H9 (cell line): ENCODE data around the gene TNFRSF6B. TPM values are rescaled to one million over a fixed set of nuclear protein-coding genes. Genes with fewer than 3 reads are reported as not detected.
A peak's percentile ranks its signal among the peaks of the same experiment; 100 is the strongest.

ENCODE experiments used
- DNase-seq: peaks from one replicate; pipeline ENCODE4 v3.0.0-alpha.2; 2017
- H2AFZ ChIP-seq: one replicate; pipeline ENCODE4 v1.6.1; 2013; ENCODE audit warnings: mild to moderate bottlenecking, low read length, control low read depth, moderate library complexity
- H2AK5ac ChIP-seq: 2 replicates; pipeline ENCODE4 v1.6.1; 2013; ENCODE audit warnings: low read length, control low read depth, mixed read lengths; ENCODE audit not compliant: insufficient read length
- H2BK120ac ChIP-seq: one replicate; pipeline ENCODE4 v1.6.1; 2013; ENCODE audit warnings: low read depth, mild to moderate bottlenecking, low read length, control low read depth, inconsistent platforms; ENCODE audit not compliant: poor library complexity, severe bottlenecking
- H2BK12ac ChIP-seq: 2 replicates; pipeline ENCODE4 v1.6.1; 2013; ENCODE audit warnings: low read length, control low read depth, mixed read lengths, low read depth; ENCODE audit not compliant: insufficient read length
- H2BK15ac ChIP-seq: 2 replicates; pipeline ENCODE4 v1.6.1; 2013; ENCODE audit warnings: low read depth, low read length, control low read depth
- H2BK20ac ChIP-seq: one replicate; pipeline ENCODE4 v1.6.1; 2013; ENCODE audit warnings: low read depth, mild to moderate bottlenecking, low read length, control low read depth, inconsistent platforms; ENCODE audit not compliant: poor library complexity, severe bottlenecking
- H2BK5ac ChIP-seq: 2 replicates; pipeline ENCODE4 v1.6.1; 2013; ENCODE audit warnings: low read length, control low read depth, mixed read lengths; ENCODE audit not compliant: insufficient read length
- H3K14ac ChIP-seq: 2 replicates; pipeline ENCODE4 v1.6.1; 2013; ENCODE audit warnings: low read length, control low read depth; ENCODE audit not compliant: insufficient read depth
- H3K18ac ChIP-seq: 2 replicates; pipeline ENCODE4 v1.6.1; 2013; ENCODE audit warnings: low read depth, mild to moderate bottlenecking, mixed read lengths, low read length, control low read depth; ENCODE audit not compliant: insufficient read length
- H3K23ac ChIP-seq: 2 replicates; pipeline ENCODE4 v1.6.1; 2013; ENCODE audit warnings: low read length, control low read depth, mixed read lengths, low read depth; ENCODE audit not compliant: insufficient read length
- H3K23me2 ChIP-seq: 2 replicates; pipeline ENCODE4 v1.6.1; 2013; ENCODE audit warnings: low read depth, mild to moderate bottlenecking, mixed read lengths, low read length, control low read depth; ENCODE audit not compliant: insufficient read length, poor library complexity, severe bottlenecking
- H3K27ac ChIP-seq: 2 replicates; pipeline ENCODE4 v1.5.1; 2013; ENCODE audit warnings: low read length, control low read depth, mixed read lengths, low read depth; ENCODE audit not compliant: insufficient read length
- H3K27me3 ChIP-seq: 2 replicates; pipeline ENCODE4 v1.6.1; 2013; ENCODE audit warnings: low read length, control low read depth, inconsistent platforms; ENCODE audit not compliant: insufficient read depth
- H3K4ac ChIP-seq: 2 replicates; pipeline ENCODE4 v1.6.1; 2013; ENCODE audit warnings: low read depth, mild to moderate bottlenecking, control low read depth, inconsistent platforms, low read length, moderate library complexity
- H3K4me1 ChIP-seq: 2 replicates; pipeline ENCODE4 v1.6.1; 2013; ENCODE audit warnings: low read length, control low read depth, inconsistent platforms; ENCODE audit not compliant: insufficient read depth
- H3K4me2 ChIP-seq: 2 replicates; pipeline ENCODE4 v1.6.1; 2013; ENCODE audit warnings: low read length, control low read depth, mixed read lengths; ENCODE audit not compliant: insufficient read length, insufficient read depth
- H3K56ac ChIP-seq: 2 replicates; pipeline ENCODE4 v1.6.1; 2013; ENCODE audit warnings: low read depth, mild to moderate bottlenecking, mixed read lengths, low read length, control low read depth; ENCODE audit not compliant: insufficient read length
- H3K79me1 ChIP-seq: 2 replicates; pipeline ENCODE4 v1.6.1; 2013; ENCODE audit warnings: low read depth, mild to moderate bottlenecking, moderate library complexity, low read length, control low read depth, inconsistent platforms; ENCODE audit not compliant: insufficient read depth, poor library complexity, severe bottlenecking
- H3K79me2 ChIP-seq: 2 replicates; pipeline ENCODE4 v1.6.1; 2013; ENCODE audit warnings: low read length, control low read depth, inconsistent platforms; ENCODE audit not compliant: insufficient read depth
- H3K9ac ChIP-seq: 2 replicates; pipeline ENCODE4 v1.6.1; 2013; ENCODE audit warnings: low read length, control low read depth, mixed read lengths; ENCODE audit not compliant: insufficient read length; ENCODE audit errors: extremely low read depth
- H3K9me3 ChIP-seq: one replicate; pipeline ENCODE4 v1.6.1; 2013; ENCODE audit warnings: low read depth, low read length, inconsistent platforms; ENCODE audit not compliant: control insufficient read depth
- H3T11ph ChIP-seq: one replicate; pipeline ENCODE4 v1.6.1; 2013; ENCODE audit warnings: mild to moderate bottlenecking, low read length, control low read depth, inconsistent platforms
- H4K20me1 ChIP-seq: one replicate; pipeline ENCODE4 v1.6.1; 2013; ENCODE audit not compliant: control insufficient read depth, insufficient read length, insufficient read depth
- H4K5ac ChIP-seq: 2 replicates; pipeline ENCODE4 v1.6.1; 2013; ENCODE audit warnings: low read depth, mild to moderate bottlenecking, mixed read lengths, low read length, control low read depth; ENCODE audit not compliant: insufficient read length
- H4K8ac ChIP-seq: replicated peaks from 2 replicates; pipeline ENCODE4 v1.6.1; 2013; ENCODE audit warnings: low read length, control low read depth, mixed read lengths, low read depth; ENCODE audit not compliant: insufficient read length
- H4K91ac ChIP-seq: 2 replicates; pipeline ENCODE4 v1.6.1; 2013; ENCODE audit warnings: low read depth, mild to moderate bottlenecking, moderate library complexity, mixed read lengths, low read length, control low read depth; ENCODE audit not compliant: insufficient read length
- H3K27ac Mint-ChIP-seq, 3 experiments: 2 replicates in 2 of 3; 3 replicates in 1 of 3; pipeline ENCODE4 v1.8.0; 2020 to 2021; ENCODE audit warnings: mixed read lengths in 3 of 3, mild to moderate bottlenecking in 1 of 3, moderate library complexity in 1 of 3
- H3K27me3 Mint-ChIP-seq: 2 replicates; pipeline ENCODE4 v1.8.0; 2021; ENCODE audit warnings: low read depth, mild to moderate bottlenecking, moderate library complexity, mixed read lengths
- H3K36me3 Mint-ChIP-seq, 3 experiments: 2 replicates in 2 of 3; 3 replicates in 1 of 3; pipeline ENCODE4 v1.8.0; 2020 to 2021; ENCODE audit warnings: low read depth in 3 of 3, mixed read lengths in 3 of 3; ENCODE audit not compliant: insufficient read depth in 1 of 3
- H3K4me1 Mint-ChIP-seq, 2 experiments: 2 replicates each; pipeline ENCODE4 v1.8.0; 2020; ENCODE audit warnings: mixed read lengths in 2 of 2
- H3K4me3 Mint-ChIP-seq, 2 experiments: 2 replicates in 1 of 2; 3 replicates in 1 of 2; pipeline ENCODE4 v1.8.0; 2020 to 2021; ENCODE audit warnings: mild to moderate bottlenecking in 2 of 2, mixed read lengths in 2 of 2, moderate library complexity in 1 of 2
- H3K9me3 Mint-ChIP-seq, 2 experiments: 2 replicates in 1 of 2; 3 replicates in 1 of 2; pipeline ENCODE4 v1.8.0; 2020; ENCODE audit warnings: mild to moderate bottlenecking in 2 of 2, mixed read lengths in 2 of 2, moderate library complexity in 1 of 2
- WGBS: extraction: QIAGEN DNeasy Blood & Tissue Kit; methylation state at CpG from one replicate; pipeline ENCODE4 v1.1.7; 2013; ENCODE audit warnings: missing lambda C conversion rate, low lambda C conversion rate, mixed read lengths; ENCODE audit not compliant: insufficient read length; ENCODE audit errors: extremely low coverage; 5-methylcytosine and 5-hydroxymethylcytosine counted together
- total RNA-seq: library from RNA; stranded (reverse); gene quantifications from 2 replicates; pipeline ENCODE4 v1.2.1, GENCODE V29; 2021
- TF ChIP-seq, protein P1 (sequence below): fragments of 200-600 bp; sonication (generic); conservative IDR thresholded peaks from 3 replicates; pipeline ENCODE4 v1.8.0; 2021; ENCODE audit warnings: antibody characterized with exemption, mild to moderate bottlenecking

The TNFRSF6B gene
- total RNA-seq, 1 experiment from 2014 or later = not detected

DNA sequence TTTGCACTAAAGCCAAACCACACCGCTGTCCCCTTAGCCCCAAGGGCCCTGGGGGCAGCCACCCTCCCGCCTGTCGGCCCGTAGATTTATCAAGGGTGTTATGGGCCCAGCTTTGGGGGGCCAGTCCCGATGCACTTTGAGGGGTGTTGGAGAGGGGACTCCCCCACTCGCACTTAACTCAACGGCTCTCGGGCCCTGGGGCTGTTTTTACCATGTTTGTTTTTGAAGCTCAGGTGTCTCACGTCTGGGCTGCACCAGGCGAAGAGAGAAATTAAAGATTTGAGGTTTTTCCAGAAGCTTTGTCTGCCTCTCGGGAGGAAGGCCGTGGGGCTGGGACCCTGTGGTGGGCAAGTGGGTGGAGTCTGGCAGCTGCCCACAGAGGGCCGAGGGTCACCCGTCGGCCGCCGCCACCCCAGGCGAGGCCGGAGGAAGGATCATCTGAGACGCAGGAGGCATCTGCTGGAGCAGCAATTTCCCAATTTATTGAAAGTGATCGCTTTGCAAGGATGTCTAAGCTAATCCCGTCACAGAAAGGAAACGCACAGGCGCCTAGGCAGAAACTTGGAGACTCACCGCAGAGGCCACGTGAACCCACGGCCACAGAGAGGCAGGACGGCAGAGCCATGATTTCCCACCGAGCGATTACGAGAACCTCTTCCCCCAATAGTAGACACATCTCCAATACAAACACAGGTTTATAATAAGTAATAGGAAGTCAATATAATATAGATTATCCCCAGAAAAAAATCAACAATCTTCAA lies 46.9 kb downstream of the TNFRSF6B start:
- no peak overlapping the region for H3K23ac ChIP-seq
- no peak overlapping the region for H3K4me3 Mint-ChIP-seq
- H3K36me3 Mint-ChIP-seq = peaks cover 0 to 14% (median 14%) of the 10 kb centered on the region in 3 experiments; a peak in 4 of 7 replicates
- H3K79me1 ChIP-seq = no peaks in the 10 kb centered on the region
- H3K4me2 ChIP-seq = no peak overlapping the region
- no peak overlapping the region for H3K27ac ChIP-seq
- no peak overlapping the region for H4K91ac ChIP-seq
- no peak overlapping the region for H2BK20ac ChIP-seq
- H3K9me3 ChIP-seq = no peaks in the 10 kb centered on the region
- H3K18ac ChIP-seq = no peak overlapping the region
- DNase-seq = no peak
- H3K23me2 ChIP-seq = peaks cover 9% of the 10 kb centered on the region
- no peak overlapping the region for H2BK5ac ChIP-seq
- no peaks in the 10 kb centered on the region for H4K20me1 ChIP-seq
- H3K79me2 ChIP-seq = no peaks in the 10 kb centered on the region
- no peak overlapping the region for H2BK12ac ChIP-seq
- 0 out of 7 replicates have a peak overlapping the region, but pooled peaks of 1 of the 3 experiments have one; percentile 20 for H3K27ac Mint-ChIP-seq
- H3K9me3 Mint-ChIP-seq = no peaks in the 10 kb centered on the region
- no peak overlapping the region for H3K9ac ChIP-seq
- no peak overlapping the region for H2BK120ac ChIP-seq
- H3K14ac ChIP-seq = no peak overlapping the region
- TF ChIP-seq, protein P1, sequence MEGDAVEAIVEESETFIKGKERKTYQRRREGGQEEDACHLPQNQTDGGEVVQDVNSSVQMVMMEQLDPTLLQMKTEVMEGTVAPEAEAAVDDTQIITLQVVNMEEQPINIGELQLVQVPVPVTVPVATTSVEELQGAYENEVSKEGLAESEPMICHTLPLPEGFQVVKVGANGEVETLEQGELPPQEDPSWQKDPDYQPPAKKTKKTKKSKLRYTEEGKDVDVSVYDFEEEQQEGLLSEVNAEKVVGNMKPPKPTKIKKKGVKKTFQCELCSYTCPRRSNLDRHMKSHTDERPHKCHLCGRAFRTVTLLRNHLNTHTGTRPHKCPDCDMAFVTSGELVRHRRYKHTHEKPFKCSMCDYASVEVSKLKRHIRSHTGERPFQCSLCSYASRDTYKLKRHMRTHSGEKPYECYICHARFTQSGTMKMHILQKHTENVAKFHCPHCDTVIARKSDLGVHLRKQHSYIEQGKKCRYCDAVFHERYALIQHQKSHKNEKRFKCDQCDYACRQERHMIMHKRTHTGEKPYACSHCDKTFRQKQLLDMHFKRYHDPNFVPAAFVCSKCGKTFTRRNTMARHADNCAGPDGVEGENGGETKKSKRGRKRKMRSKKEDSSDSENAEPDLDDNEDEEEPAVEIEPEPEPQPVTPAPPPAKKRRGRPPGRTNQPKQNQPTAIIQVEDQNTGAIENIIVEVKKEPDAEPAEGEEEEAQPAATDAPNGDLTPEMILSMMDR = no peak
- H3K4ac ChIP-seq = no peak overlapping the region
- H3T11ph ChIP-seq = no peak overlapping the region
- H4K8ac ChIP-seq = no peak overlapping the region
- H2AK5ac ChIP-seq = no peak overlapping the region
- WGBS = no CpG with 5 or more reads among the region's 31 CpGs
- no peaks in the 10 kb centered on the region for H3K27me3 Mint-ChIP-seq
- no peaks in the 10 kb centered on the region for H3K27me3 ChIP-seq
- H3K4me1 Mint-ChIP-seq = peaks cover 0 to 2% of the 10 kb centered on the region in 2 experiments; a peak in 1 of 4 replicates
- H2BK15ac ChIP-seq = no peak overlapping the region
- H2AFZ ChIP-seq = no peak overlapping the region
- no peak overlapping the region for H4K5ac ChIP-seq
- no peaks in the 10 kb centered on the region for H3K4me1 ChIP-seq
- no peak overlapping the region for H3K56ac ChIP-seq
